Measurements from ENCODE around the gene UVRAG. TPM values are rescaled to one million over a fixed set of nuclear protein-coding genes. Genes with fewer than 3 reads are reported as not detected.

The UVRAG gene
- total RNA-seq, 1 experiment from 2014 or later, result 31.3 TPM

DNA sequence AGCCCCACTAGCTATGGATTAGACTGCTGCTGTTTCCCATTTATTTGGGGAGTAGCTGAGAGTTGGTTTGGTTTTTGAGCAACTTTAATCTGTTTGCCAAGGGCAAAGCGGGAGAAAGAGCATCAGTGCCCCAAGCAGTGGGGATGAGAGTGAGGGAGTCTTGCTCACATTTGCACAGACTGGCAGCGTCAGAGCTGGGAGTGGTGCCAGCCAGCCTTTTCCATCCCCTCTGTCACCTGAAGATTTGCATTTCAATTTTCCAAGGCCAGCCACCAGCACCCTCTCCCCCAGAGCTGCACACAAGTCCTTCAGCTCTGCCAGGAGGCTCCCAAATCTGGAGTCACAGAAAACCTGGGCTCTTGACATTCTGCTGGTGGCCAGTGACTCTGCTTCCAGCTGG is 21.0 kb upstream of the UVRAG start:
- Histone ChIP-seq H3K27me3 (replicated peaks; ENCODE audit: control insufficient read depth, insufficient read depth, low read length) (no peaks in the 10 kb centered on the region), H3K4me3 (ENCODE audit: low read depth, low read length) (no peak overlapping the region), H3K36me3 (ENCODE audit: control insufficient read depth, insufficient read depth, low read length) (peaks cover 21% of the 10 kb centered on the region), H3K4me1 (peaks cover 19% of the 10 kb centered on the region), H3K9me3 (no peaks in the 10 kb centered on the region)
- H3K27ac Mint-ChIP-seq (ENCODE audit: unreplicated experiment), result no peak overlapping the region
- H3K4me1 Mint-ChIP-seq (ENCODE audit: low read depth, unreplicated experiment), result peaks cover 11% of the 10 kb centered on the region
- no peaks in the 10 kb centered on the region for H3K27me3 Mint-ChIP-seq (ENCODE audit: insufficient read depth, unreplicated experiment)
- intact Hi-C loops (cut with micrococcal nuclease; ENCODE audit: unreplicated experiment), result no loop called here
- ChIA-PET POLR2A (no interaction called here), CTCF (interaction anchor here (0.6 to 1.2 kb wide), 2 partner anchors 9 to 71 kb away, joined by 3 read pairs; no protein-coding TSS in a partner anchor)
- TF ChIP-seq, protein P1, sequence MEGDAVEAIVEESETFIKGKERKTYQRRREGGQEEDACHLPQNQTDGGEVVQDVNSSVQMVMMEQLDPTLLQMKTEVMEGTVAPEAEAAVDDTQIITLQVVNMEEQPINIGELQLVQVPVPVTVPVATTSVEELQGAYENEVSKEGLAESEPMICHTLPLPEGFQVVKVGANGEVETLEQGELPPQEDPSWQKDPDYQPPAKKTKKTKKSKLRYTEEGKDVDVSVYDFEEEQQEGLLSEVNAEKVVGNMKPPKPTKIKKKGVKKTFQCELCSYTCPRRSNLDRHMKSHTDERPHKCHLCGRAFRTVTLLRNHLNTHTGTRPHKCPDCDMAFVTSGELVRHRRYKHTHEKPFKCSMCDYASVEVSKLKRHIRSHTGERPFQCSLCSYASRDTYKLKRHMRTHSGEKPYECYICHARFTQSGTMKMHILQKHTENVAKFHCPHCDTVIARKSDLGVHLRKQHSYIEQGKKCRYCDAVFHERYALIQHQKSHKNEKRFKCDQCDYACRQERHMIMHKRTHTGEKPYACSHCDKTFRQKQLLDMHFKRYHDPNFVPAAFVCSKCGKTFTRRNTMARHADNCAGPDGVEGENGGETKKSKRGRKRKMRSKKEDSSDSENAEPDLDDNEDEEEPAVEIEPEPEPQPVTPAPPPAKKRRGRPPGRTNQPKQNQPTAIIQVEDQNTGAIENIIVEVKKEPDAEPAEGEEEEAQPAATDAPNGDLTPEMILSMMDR (IDR thresholded peaks at IDR 0.05; ENCODE audit: insufficient read depth in 1 of 2, low read depth in 1 of 2, low read length in 1 of 2, severe bottlenecking in 1 of 2, unreplicated experiment in 1 of 2), result no peak
- no peaks in the 10 kb centered on the region for H3K9me3 Mint-ChIP-seq (ENCODE audit: unreplicated experiment)
- H3K36me3 Mint-ChIP-seq (ENCODE audit: insufficient read depth, unreplicated experiment), result peaks cover 2% of the 10 kb centered on the region
- BruUV-seq (replicated peaks), result no TSS peak
- no peak overlapping the region for H3K4me3 Mint-ChIP-seq (ENCODE audit: unreplicated experiment)
- no peak for DNase-seq

DNA sequence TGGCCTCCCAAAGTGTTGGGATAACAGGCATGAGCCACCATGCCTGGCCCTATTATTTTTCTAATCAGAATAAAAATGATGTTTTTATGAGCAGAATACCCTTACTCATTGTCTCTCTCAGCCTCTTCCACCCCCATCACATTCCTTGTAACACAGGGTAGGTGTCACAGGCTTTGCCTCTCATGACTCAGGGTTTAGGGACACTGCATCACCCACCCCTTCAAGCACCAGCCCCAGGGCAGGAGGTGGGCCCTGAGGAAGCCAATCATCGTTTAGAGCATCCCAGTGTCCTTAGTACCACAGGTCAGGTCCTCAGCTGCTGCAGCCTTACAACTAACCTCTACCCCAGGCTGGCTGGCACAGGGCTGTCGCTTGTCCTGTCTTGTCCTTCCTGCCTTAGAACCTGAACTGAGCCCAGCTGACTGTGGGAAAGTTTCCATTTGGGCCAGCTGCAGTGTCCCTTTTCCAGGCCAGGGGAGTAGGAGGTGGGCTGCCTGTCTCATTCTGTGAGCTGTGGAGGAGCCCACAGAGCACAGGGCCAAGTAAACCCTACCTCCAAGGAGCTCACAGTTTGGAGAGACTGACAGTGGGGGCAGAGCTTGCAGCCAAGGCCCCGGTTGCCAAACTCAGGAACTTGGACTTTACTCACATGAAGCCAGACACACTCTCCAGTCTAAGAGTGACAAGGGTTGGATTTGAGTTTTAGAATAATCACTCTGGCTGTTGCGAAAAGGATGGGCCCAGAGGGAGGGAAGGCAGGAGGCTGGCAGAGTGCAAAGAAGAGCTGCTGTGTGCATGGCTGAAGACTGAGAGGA is 19.5 kb upstream of the UVRAG start:
- ChIA-PET POLR2A (interaction anchor here (0.6 to 0.8 kb wide), 2 partner anchors 9 to 412 kb away, joined by 3 to 4 read pairs; no protein-coding TSS in a partner anchor), CTCF (interaction anchor here (1.0 to 1.5 kb wide), 3 partner anchors 9 to 212 kb away, joined by 4 to 7 read pairs (median 5); no protein-coding TSS in a partner anchor)
- no peak overlapping the region for H3K4me3 Mint-ChIP-seq (ENCODE audit: unreplicated experiment)
- no peaks in the 10 kb centered on the region for H3K27me3 Mint-ChIP-seq (ENCODE audit: insufficient read depth, unreplicated experiment)
- H3K27ac Mint-ChIP-seq (ENCODE audit: unreplicated experiment), result no peak overlapping the region
- H3K36me3 Mint-ChIP-seq (ENCODE audit: insufficient read depth, unreplicated experiment), result peaks cover 16% of the 10 kb centered on the region
- Histone ChIP-seq H3K36me3 (ENCODE audit: control insufficient read depth, insufficient read depth, low read length) (peaks cover 19% of the 10 kb centered on the region), H3K27me3 (replicated peaks; ENCODE audit: control insufficient read depth, insufficient read depth, low read length) (no peaks in the 10 kb centered on the region), H3K4me3 (ENCODE audit: low read depth, low read length) (no peak overlapping the region), H3K4me1 (peaks cover 19% of the 10 kb centered on the region), H3K9me3 (no peaks in the 10 kb centered on the region)
- H3K4me1 Mint-ChIP-seq (ENCODE audit: low read depth, unreplicated experiment), result peaks cover 11% of the 10 kb centered on the region
- intact Hi-C loops (cut with micrococcal nuclease; ENCODE audit: unreplicated experiment), result no loop called here
- H3K9me3 Mint-ChIP-seq (ENCODE audit: unreplicated experiment), result no peaks in the 10 kb centered on the region
- peak in 1 of 2 experiments; percentile 49 for DNase-seq
- TF ChIP-seq, protein P1 (IDR thresholded peaks at IDR 0.05; ENCODE audit: insufficient read depth in 1 of 2, low read depth in 1 of 2, low read length in 1 of 2, severe bottlenecking in 1 of 2, unreplicated experiment in 1 of 2), result no peak
- no TSS peak for BruUV-seq (replicated peaks)

DNA sequence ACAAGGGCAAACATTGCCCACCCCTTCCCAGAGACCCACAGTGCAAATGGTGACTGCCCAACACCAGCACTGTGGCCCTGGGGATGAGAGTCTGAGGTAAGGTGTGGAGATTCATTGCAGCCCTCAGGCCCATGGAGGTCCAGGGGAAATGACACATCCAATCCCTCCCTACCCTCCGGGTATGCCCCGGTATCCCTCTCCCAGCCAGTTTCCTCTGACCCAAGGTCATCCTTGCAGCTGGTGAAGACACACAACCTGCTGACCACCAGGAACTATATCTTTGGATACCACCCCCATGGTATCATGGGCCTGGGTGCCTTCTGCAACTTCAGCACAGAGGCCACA is 18.9 kb upstream of the UVRAG start:
- peaks cover 19% of the 10 kb centered on the region for H3K4me1 ChIP-seq
- TF ChIP-seq, protein P1 (IDR thresholded peaks at IDR 0.05; ENCODE audit: insufficient read depth in 1 of 2, low read depth in 1 of 2, low read length in 1 of 2, severe bottlenecking in 1 of 2, unreplicated experiment in 1 of 2), result no peak
- H3K4me3 ChIP-seq (ENCODE audit: low read depth, low read length), result no peak overlapping the region
- Mint-ChIP-seq H3K4me3 (ENCODE audit: unreplicated experiment) (no peak overlapping the region), H3K27ac (ENCODE audit: unreplicated experiment) (no peak overlapping the region), H3K4me1 (ENCODE audit: low read depth, unreplicated experiment) (peaks cover 11% of the 10 kb centered on the region), H3K9me3 (ENCODE audit: unreplicated experiment) (no peaks in the 10 kb centered on the region), H3K36me3 (ENCODE audit: insufficient read depth, unreplicated experiment) (peaks cover 16% of the 10 kb centered on the region), H3K27me3 (ENCODE audit: insufficient read depth, unreplicated experiment) (no peaks in the 10 kb centered on the region)
- CTCF ChIA-PET, result interaction anchor here (1.0 to 1.5 kb wide), 3 partner anchors 10 to 212 kb away, joined by 4 to 7 read pairs (median 5); no protein-coding TSS in a partner anchor
- no TSS peak for BruUV-seq (replicated peaks)
- DNase-seq, result no peak
- peaks cover 17% of the 10 kb centered on the region for H3K36me3 ChIP-seq (ENCODE audit: control insufficient read depth, insufficient read depth, low read length)
- no peaks in the 10 kb centered on the region for H3K27me3 ChIP-seq (replicated peaks; ENCODE audit: control insufficient read depth, insufficient read depth, low read length)
- POLR2A ChIA-PET, result interaction anchor here (0.6 to 0.8 kb wide), 2 partner anchors 10 to 411 kb away, joined by 3 to 4 read pairs; no protein-coding TSS in a partner anchor
- no peaks in the 10 kb centered on the region for H3K9me3 ChIP-seq
- intact Hi-C loops (cut with micrococcal nuclease; ENCODE audit: unreplicated experiment), result no loop called here

All from Caco-2 (cell line).